NCI-H2081 (cell line): Measurements from ENCODE around the gene TIAM2.
"Not testable (repeated sequence)": the region's sequence is repeated elsewhere in the genome, so short reads cannot be mapped to it uniquely, and the experiment has no call there.

Experiments
- DNase-seq, 2 experiments: peaks; one replicate each; lab custom pipeline; 2025; lab: John Stamatoyannopoulos, UW

TIAM2 gene

GRCh38 chr6:155100591-155100990, 105.5 kb downstream of the TIAM2 start:
- DNase-seq: no peak

- DNase-seq: not testable (repeated sequence)
These were observed 108.0 kb downstream of the TIAM2 start for GRCh38 chr6:155103083-155103645.

- DNase-seq: no peak
These were observed 108.8 kb downstream of the TIAM2 start for GRCh38 chr6:155103816-155104366.

GRCh38 chr6:155106456-155107115, 111.5 kb downstream of the TIAM2 start:
- DNase-seq: no peak

GRCh38 chr6:155107432-155108069, 112.4 kb downstream of the TIAM2 start:
- DNase-seq: no peak

- DNase-seq: no peak
These were observed 113.1 kb downstream of the TIAM2 start for GRCh38 chr6:155108070-155108820.

- DNase-seq: no peak
These were observed 115.6 kb downstream of the TIAM2 start for GRCh38 chr6:155110721-155111120.

GRCh38 chr6:155112757-155113156, 117.6 kb downstream of the TIAM2 start:
- DNase-seq: no peak

- no peak for DNase-seq
These were observed 120.9 kb downstream of the TIAM2 start for GRCh38 chr6:155115893-155116570.

- DNase-seq: no peak
These were observed 121.4 kb downstream of the TIAM2 start for GRCh38 chr6:155116571-155116910.

GRCh38 chr6:155117256-155117655, 122.1 kb downstream of the TIAM2 start:
- DNase-seq: no peak

- no peak for DNase-seq
These were observed 122.7 kb downstream of the TIAM2 start for GRCh38 chr6:155117785-155118184.

- DNase-seq: not testable (repeated sequence)
These were observed 124.1 kb downstream of the TIAM2 start for GRCh38 chr6:155119201-155119600.

GRCh38 chr6:155120034-155120433, 124.9 kb downstream of the TIAM2 start:
- no peak for DNase-seq

GRCh38 chr6:155121294-155121693, 126.2 kb downstream of the TIAM2 start:
- DNase-seq: no peak

- DNase-seq: no peak
These were observed 126.6 kb downstream of the TIAM2 start for GRCh38 chr6:155121699-155122098.

- no peak for DNase-seq
These were observed 127.3 kb downstream of the TIAM2 start for GRCh38 chr6:155122199-155122950.

GRCh38 chr6:155123520-155123919, 128.4 kb downstream of the TIAM2 start:
- no peak for DNase-seq

- no peak for DNase-seq
These were observed 130.8 kb downstream of the TIAM2 start for GRCh38 chr6:155125906-155126305.

GRCh38 chr6:155126727-155127439, 131.8 kb downstream of the TIAM2 start:
- DNase-seq: no peak

GRCh38 chr6:155128977-155129376, 133.9 kb downstream of the TIAM2 start:
- no peak for DNase-seq
